ENCODE measurements around the gene RAB31.

RAB31 gene

GRCh38 chr18:9720327-9720726 is 12.2 kb downstream of the RAB31 start:
- Histone ChIP-seq H3K36me3 (ENCODE audit: control insufficient read depth in 2 of 2, insufficient read depth in 1 of 2, low read length in 2 of 2) (peaks cover 3 to 21% of the 10 kb centered on the region in 2 experiments; a peak in 2 of 3 replicates), H3K27ac (ENCODE audit: extremely low read depth, low read depth, low read length) (no peak overlapping the region), H3K9me3 (ENCODE audit: control insufficient read depth, insufficient read depth, low read depth, low read length) (no peaks in the 10 kb centered on the region), H3K4me3 (ENCODE audit: low read depth, low read length) (no peak overlapping the region), H3K4me1 (ENCODE audit: control insufficient read depth, insufficient read depth, low read length) (peaks cover 2% of the 10 kb centered on the region; the same call in 1 of the 2 replicates)
- ChIA-PET POLR2A (no interaction called here), CTCF (interaction anchor here (0.7 kb wide), 1 partner anchor 56 kb away, joined by 3 read pairs; no protein-coding TSS in a partner anchor)
- TF ChIP-seq ZNF555 (tag by site-specific recombination; conservative IDR thresholded peaks at IDR 0.05) (no peak), KLF9 (tag by site-specific recombination; IDR thresholded peaks at IDR 0.05; ENCODE audit: low read depth) (peak; percentile 69; the same call in 1 of the 2 replicates)

GRCh38 chr18:9721893-9722550 is 13.9 kb downstream of the RAB31 start:
- peaks cover 3 to 21% of the 10 kb centered on the region in 2 experiments; a peak in 2 of 3 replicates for H3K36me3 ChIP-seq (ENCODE audit: control insufficient read depth in 2 of 2, insufficient read depth in 1 of 2, low read length in 2 of 2)
- H3K4me1 ChIP-seq (ENCODE audit: control insufficient read depth, insufficient read depth, low read length) = peaks cover 2% of the 10 kb centered on the region; the same call in 1 of the 2 replicates
- H3K27ac ChIP-seq (ENCODE audit: extremely low read depth, low read depth, low read length) = no peak overlapping the region
- CTCF ChIA-PET = interaction anchor here (0.6 to 1.9 kb wide), 3 partner anchors 11 to 147 kb away, joined by 4 to 6 read pairs (median 5); no protein-coding TSS in a partner anchor
- H3K9me3 ChIP-seq (ENCODE audit: control insufficient read depth, insufficient read depth, low read depth, low read length) = no peaks in the 10 kb centered on the region
- TF ChIP-seq ZNF133 (tag by site-specific recombination; IDR thresholded peaks at IDR 0.05) (no peak), ZSCAN23 (tag by site-specific recombination; IDR thresholded peaks at IDR 0.05) (no peak), ZBTB21 (tag by site-specific recombination; IDR thresholded peaks at IDR 0.05) (no peak), ZBTB49 (tag by site-specific recombination; IDR thresholded peaks at IDR 0.05; ENCODE audit: low read depth) (no peak), ZNF600 (tag by site-specific recombination; IDR thresholded peaks at IDR 0.05) (no peak), ZNF132 (tag by site-specific recombination; IDR thresholded peaks at IDR 0.05; ENCODE audit: borderline replicate concordance) (no peak), BCL6B (tag by site-specific recombination; IDR thresholded peaks at IDR 0.05) (no peak), ZNF549 (tag by site-specific recombination; IDR thresholded peaks at IDR 0.05) (no peak), ZNF19 (tag by site-specific recombination; IDR thresholded peaks at IDR 0.05; ENCODE audit: low read depth) (no peak), ZNF184 (tag by site-specific recombination; IDR thresholded peaks at IDR 0.05) (no peak), ZSCAN16 (tag by site-specific recombination; IDR thresholded peaks at IDR 0.05) (no peak), ZNF510 (tag by site-specific recombination; IDR thresholded peaks at IDR 0.05; ENCODE audit: insufficient replicate concordance) (no peak), ZNF292 (tag by site-specific recombination; IDR thresholded peaks at IDR 0.05; ENCODE audit: borderline replicate concordance, low read depth) (no peak), PRDM4 (tag by site-specific recombination; IDR thresholded peaks at IDR 0.05) (no peak), GLIS2 (tag by site-specific recombination; IDR thresholded peaks at IDR 0.05) (no peak)
- POLR2A ChIA-PET = no interaction called here
- no peak overlapping the region for H3K4me3 ChIP-seq (ENCODE audit: low read depth, low read length)
